IPS DF 6.9 (cell line): ENCODE measurements around the gene CRIM1.

ENCODE experiments used
- DNase-seq: peaks from one replicate; pipeline ENCODE4 v3.0.0-alpha.2; 2013; ENCODE audit warnings: low read depth, low spot score
- H3K27ac ChIP-seq: one replicate; pipeline ENCODE4 v1.5.1; 2013; ENCODE audit warnings: low read length, control low read depth
- H3K27me3 ChIP-seq: 2 replicates; pipeline ENCODE4 v1.6.1; 2013; ENCODE audit warnings: mild to moderate bottlenecking, low read length; ENCODE audit not compliant: control insufficient read depth, insufficient read depth
- H3K36me3 ChIP-seq: 2 replicates; pipeline ENCODE4 v1.6.1; 2013; ENCODE audit warnings: low read length; ENCODE audit not compliant: control insufficient read depth, insufficient read depth
- H3K4me1 ChIP-seq: 2 replicates; pipeline ENCODE4 v1.6.1; 2013; ENCODE audit warnings: low read length; ENCODE audit not compliant: control insufficient read depth, insufficient read depth
- H3K4me3 ChIP-seq: 2 replicates; pipeline ENCODE4 v1.5.1; 2013; ENCODE audit warnings: mild to moderate bottlenecking, low read length
- H3K9me3 ChIP-seq: 2 replicates; pipeline ENCODE4 v1.6.1; 2013; ENCODE audit warnings: low read length, inconsistent platforms; ENCODE audit not compliant: control insufficient read depth, insufficient read depth
- WGBS: extraction: QIAGEN DNeasy Blood & Tissue Kit; methylation state at CpG from one replicate; pipeline ENCODE4 v1.1.7; 2013; ENCODE audit warnings: mixed read lengths, missing lambda C conversion rate; ENCODE audit not compliant: insufficient read length, insufficient coverage; 5-methylcytosine and 5-hydroxymethylcytosine counted together

CRIM1 gene

GRCh38 chr2:36439084-36439483 is 83.5 kb downstream of the CRIM1 start:
- WGBS: no CpG with 5 or more reads among the region's 4 CpGs
- Histone ChIP-seq H3K9me3 (no peaks in the 10 kb centered on the region), H3K36me3 (no peaks in the 10 kb centered on the region; the same call in 1 of the 2 replicates), H3K4me1 (no peaks in the 10 kb centered on the region), H3K27ac (no peak overlapping the region), H3K27me3 (no peaks in the 10 kb centered on the region), H3K4me3 (no peak overlapping the region)
- no peak for DNase-seq

GRCh38 chr2:36441065-36441625 is 85.6 kb downstream of the CRIM1 start:
- Histone ChIP-seq H3K9me3 (no peaks in the 10 kb centered on the region), H3K4me1 (no peaks in the 10 kb centered on the region), H3K4me3 (no peak overlapping the region), H3K27ac (no peak overlapping the region), H3K27me3 (no peaks in the 10 kb centered on the region), H3K36me3 (no peaks in the 10 kb centered on the region; the same call in 1 of the 2 replicates)
- no peak for DNase-seq
- no CpG with 5 or more reads among the region's 13 CpGs for WGBS

GRCh38 chr2:36441816-36442215 is 86.2 kb downstream of the CRIM1 start:
- Histone ChIP-seq H3K9me3 (no peaks in the 10 kb centered on the region), H3K27me3 (no peaks in the 10 kb centered on the region), H3K4me1 (no peaks in the 10 kb centered on the region), H3K27ac (no peak overlapping the region), H3K36me3 (no peaks in the 10 kb centered on the region; the same call in 1 of the 2 replicates), H3K4me3 (no peak overlapping the region)
- no peak for DNase-seq
- WGBS: 100% methylated on average over 2 of the region's 6 CpGs

GRCh38 chr2:36444216-36444936 is 88.8 kb downstream of the CRIM1 start:
- H3K27ac ChIP-seq: no peak overlapping the region
- H3K4me3 ChIP-seq: no peak overlapping the region
- DNase-seq: no peak
- WGBS: no CpG with 5 or more reads among the region's 7 CpGs
- H3K27me3 ChIP-seq: no peaks in the 10 kb centered on the region
- H3K36me3 ChIP-seq: peaks cover 4% of the 10 kb centered on the region; the same call in 1 of the 2 replicates
- no peaks in the 10 kb centered on the region for H3K9me3 ChIP-seq
- H3K4me1 ChIP-seq: no peaks in the 10 kb centered on the region

GRCh38 chr2:36445185-36445866 is 89.7 kb downstream of the CRIM1 start:
- H3K9me3 ChIP-seq: no peaks in the 10 kb centered on the region
- no peaks in the 10 kb centered on the region for H3K4me1 ChIP-seq
- H3K4me3 ChIP-seq: no peak overlapping the region
- DNase-seq: no peak
- no peak overlapping the region for H3K27ac ChIP-seq
- no CpG with 5 or more reads among the region's 8 CpGs for WGBS
- peaks cover 4% of the 10 kb centered on the region; the same call in 1 of the 2 replicates for H3K36me3 ChIP-seq
- H3K27me3 ChIP-seq: no peaks in the 10 kb centered on the region

- H3K4me1 ChIP-seq: no peaks in the 10 kb centered on the region
- whole genome bisulfite sequencing: no CpG with 5 or more reads among the region's 3 CpGs
- no peak for DNase-seq
- no peaks in the 10 kb centered on the region for H3K27me3 ChIP-seq
- peaks cover 4% of the 10 kb centered on the region; the same call in 1 of the 2 replicates for H3K36me3 ChIP-seq
- H3K27ac ChIP-seq: no peak overlapping the region
- H3K4me3 ChIP-seq: no peak overlapping the region
- H3K9me3 ChIP-seq: no peaks in the 10 kb centered on the region
Observed at GRCh38 chr2:36446294-36446693, 90.7 kb downstream of the CRIM1 start.

GRCh38 chr2:36449213-36449612 is 93.6 kb downstream of the CRIM1 start:
- no peak overlapping the region for H3K4me3 ChIP-seq
- no peaks in the 10 kb centered on the region for H3K4me1 ChIP-seq
- H3K36me3 ChIP-seq: peaks cover 4% of the 10 kb centered on the region; the same call in 1 of the 2 replicates
- no peak for DNase-seq
- H3K27me3 ChIP-seq: no peaks in the 10 kb centered on the region
- H3K27ac ChIP-seq: no peak overlapping the region
- no peaks in the 10 kb centered on the region for H3K9me3 ChIP-seq
- WGBS: no CpG with 5 or more reads among the region's 7 CpGs

- Histone ChIP-seq H3K27me3 (no peaks in the 10 kb centered on the region), H3K4me3 (no peak overlapping the region), H3K4me1 (no peaks in the 10 kb centered on the region), H3K9me3 (no peaks in the 10 kb centered on the region), H3K36me3 (peaks cover 4% of the 10 kb centered on the region; the same call in 1 of the 2 replicates), H3K27ac (no peak overlapping the region)
- no peak for DNase-seq
- no CpG with 5 or more reads among the region's 6 CpGs for WGBS
Observed at GRCh38 chr2:36449943-36450392, 94.4 kb downstream of the CRIM1 start.

GRCh38 chr2:36450466-36451196 is 95.1 kb downstream of the CRIM1 start:
- no peaks in the 10 kb centered on the region for H3K9me3 ChIP-seq
- H3K4me1 ChIP-seq: no peaks in the 10 kb centered on the region
- peaks cover 4% of the 10 kb centered on the region; the same call in 1 of the 2 replicates for H3K36me3 ChIP-seq
- no peak overlapping the region for H3K27ac ChIP-seq
- no peak for DNase-seq
- no CpG with 5 or more reads among the region's 5 CpGs for WGBS
- H3K27me3 ChIP-seq: no peaks in the 10 kb centered on the region
- no peak overlapping the region for H3K4me3 ChIP-seq

GRCh38 chr2:36451512-36451911 is 95.9 kb downstream of the CRIM1 start:
- H3K4me1 ChIP-seq: no peaks in the 10 kb centered on the region
- no CpG with 5 or more reads among the region's 5 CpGs for WGBS
- H3K27me3 ChIP-seq: no peaks in the 10 kb centered on the region
- no peak overlapping the region for H3K27ac ChIP-seq
- H3K36me3 ChIP-seq: peaks cover 4% of the 10 kb centered on the region; the same call in 1 of the 2 replicates
- H3K9me3 ChIP-seq: no peaks in the 10 kb centered on the region
- DNase-seq: no peak
- no peak overlapping the region for H3K4me3 ChIP-seq
